Smooth muscle cell (in vitro differentiated cells): Measurements from ENCODE around the gene XPO4. TPM values are rescaled to one million over a fixed set of nuclear protein-coding genes. Genes with fewer than 3 reads are reported as not detected.

Experiments
- DNase-seq: peaks from one replicate; lab custom pipeline; 2025; ENCODE audit not compliant: unreplicated experiment; lab: John Stamatoyannopoulos, UW
- H2AFZ ChIP-seq: fragments of 200-600 bp; sonication (generic); 2 replicates; pipeline ENCODE4 v1.6.0; 2016; ENCODE audit warnings: antibody characterized with exemption, low read depth, mild to moderate bottlenecking
- H3F3A ChIP-seq: fragments of 200-600 bp; sonication (generic); 2 replicates; pipeline ENCODE4 v1.6.0; 2017; ENCODE audit warnings: antibody characterized with exemption, low read depth
- H3K27ac ChIP-seq: fragments of 200-600 bp; sonication (generic); 2 replicates; pipeline ENCODE4 v1.5.1; 2016; ENCODE audit warnings: low read depth, mild to moderate bottlenecking
- H3K27me3 ChIP-seq: fragments of 200-600 bp; sonication (generic); 2 replicates; pipeline ENCODE4 v1.6.1; 2016; ENCODE audit warnings: low read depth, mild to moderate bottlenecking
- H3K36me3 ChIP-seq: fragments of 200-600 bp; sonication (generic); 2 replicates; pipeline ENCODE4 v1.5.1; 2016; ENCODE audit warnings: low read depth
- H3K4me1 ChIP-seq: fragments of 200-600 bp; sonication (generic); 2 replicates; pipeline ENCODE4 v1.5.1; 2016; ENCODE audit warnings: low read depth
- H3K4me2 ChIP-seq: fragments of 200-600 bp; sonication (generic); 2 replicates; pipeline ENCODE4 v1.6.0; 2016; ENCODE audit warnings: mild to moderate bottlenecking
- H3K4me3 ChIP-seq: fragments of 200-600 bp; sonication (generic); 2 replicates; pipeline ENCODE4 v1.5.1; 2016; ENCODE audit warnings: mild to moderate bottlenecking
- H3K79me2 ChIP-seq: fragments of 200-600 bp; sonication (generic); 2 replicates; pipeline ENCODE4 v1.6.0; 2016; ENCODE audit warnings: low read depth, mild to moderate bottlenecking
- H3K9ac ChIP-seq: fragments of 200-600 bp; sonication (generic); 2 replicates; pipeline ENCODE4 v1.6.0; 2016; ENCODE audit warnings: low read depth
- H3K9me3 ChIP-seq: fragments of 200-600 bp; sonication (generic); replicated peaks from 2 replicates; pipeline ENCODE4 v1.5.1; 2016; ENCODE audit warnings: low read depth
- H4K20me1 ChIP-seq: fragments of 200-600 bp; sonication (generic); 2 replicates; pipeline ENCODE4 v1.6.0; 2016; ENCODE audit warnings: low read depth
- CTCF ChIP-seq: fragments of 200-600 bp; sonication (generic); IDR thresholded peaks from 2 replicates; pipeline ENCODE4 v1.5.1; 2017; ENCODE audit warnings: borderline replicate concordance, mild to moderate bottlenecking, antibody characterized with exemption; ENCODE audit not compliant: insufficient read depth, poor library complexity, severe bottlenecking
- WGBS: methylation state at CpG from one replicate; pipeline ENCODE4 v1.1.7; 2016; ENCODE audit warnings: low lambda C conversion rate; 5-methylcytosine and 5-hydroxymethylcytosine counted together
- polyA plus RNA-seq: library from polyadenylated mRNA; unstranded; fragments of >200 nt; fragmentation: Nextera tagmentation; extraction: Ambion mirVana; gene quantifications from 2 replicates; pipeline ENCODE4 v1.2.1, GENCODE V29; 2016
- total RNA-seq: library from RNA; depleted of rRNA; stranded (reverse); fragments of >200 nt; gene quantifications from 2 replicates; pipeline ENCODE4 v1.2.3, GENCODE V29; 2014

XPO4 gene
- total and polyA plus RNA-seq, 2 experiments from 2014 or later = 3.3 to 16.2 TPM

GRCh38 chr13:20833900-20834679 is 68.5 kb downstream of the XPO4 start:
- H4K20me1 ChIP-seq = no peaks in the 10 kb centered on the region
- no peak overlapping the region for H3K9ac ChIP-seq
- no peaks in the 10 kb centered on the region for H3K36me3 ChIP-seq
- H3K4me3 ChIP-seq = no peak overlapping the region
- WGBS = 97% methylated on average over 7 of the region's 7 CpGs
- no peak for TF ChIP-seq CTCF
- no peak for DNase-seq
- no peaks in the 10 kb centered on the region for H3K79me2 ChIP-seq
- H3K9me3 ChIP-seq = no peaks in the 10 kb centered on the region
- H2AFZ ChIP-seq = no peak overlapping the region
- H3K4me1 ChIP-seq = no peaks in the 10 kb centered on the region
- H3K27ac ChIP-seq = no peak overlapping the region
- no peaks in the 10 kb centered on the region for H3K27me3 ChIP-seq
- no peaks in the 10 kb centered on the region for H3F3A ChIP-seq
- no peak overlapping the region for H3K4me2 ChIP-seq

- Histone ChIP-seq H3F3A (no peaks in the 10 kb centered on the region), H4K20me1 (no peaks in the 10 kb centered on the region), H3K27me3 (no peaks in the 10 kb centered on the region), H3K4me2 (no peak overlapping the region), H3K4me3 (no peak overlapping the region), H2AFZ (no peak overlapping the region), H3K4me1 (no peaks in the 10 kb centered on the region), H3K27ac (no peak overlapping the region), H3K9me3 (no peaks in the 10 kb centered on the region), H3K36me3 (no peaks in the 10 kb centered on the region), H3K9ac (no peak overlapping the region), H3K79me2 (no peaks in the 10 kb centered on the region)
- WGBS = 98% methylated on average over 3 of the region's 3 CpGs
- no peak for DNase-seq
- no peak for TF ChIP-seq CTCF
Measured at GRCh38 chr13:20832861-20833260, 69.7 kb downstream of the XPO4 start.

GRCh38 chr13:20831933-20832332 is 70.6 kb downstream of the XPO4 start:
- TF ChIP-seq CTCF = no peak
- H3K27ac ChIP-seq = no peak overlapping the region
- no peak overlapping the region for H3K9ac ChIP-seq
- H3K4me3 ChIP-seq = no peak overlapping the region
- no peaks in the 10 kb centered on the region for H4K20me1 ChIP-seq
- no peaks in the 10 kb centered on the region for H3K9me3 ChIP-seq
- no peaks in the 10 kb centered on the region for H3K36me3 ChIP-seq
- H3K79me2 ChIP-seq = no peaks in the 10 kb centered on the region
- no peaks in the 10 kb centered on the region for H3K27me3 ChIP-seq
- no peaks in the 10 kb centered on the region for H3F3A ChIP-seq
- no peak overlapping the region for H2AFZ ChIP-seq
- no peak overlapping the region for H3K4me2 ChIP-seq
- DNase-seq = no peak
- H3K4me1 ChIP-seq = no peaks in the 10 kb centered on the region
- WGBS = 65% methylated on average over 3 of the region's 3 CpGs

- no peaks in the 10 kb centered on the region for H3K9me3 ChIP-seq
- no peak overlapping the region for H3K9ac ChIP-seq
- H4K20me1 ChIP-seq = no peaks in the 10 kb centered on the region
- no peaks in the 10 kb centered on the region for H3K4me1 ChIP-seq
- WGBS = 72% methylated on average over 2 of the region's 2 CpGs
- H3K27me3 ChIP-seq = no peaks in the 10 kb centered on the region
- H3K36me3 ChIP-seq = no peaks in the 10 kb centered on the region
- H3K4me2 ChIP-seq = no peak overlapping the region
- no peak for DNase-seq
- H3F3A ChIP-seq = no peaks in the 10 kb centered on the region
- no peak overlapping the region for H3K4me3 ChIP-seq
- H3K79me2 ChIP-seq = no peaks in the 10 kb centered on the region
- no peak overlapping the region for H2AFZ ChIP-seq
- no peak overlapping the region for H3K27ac ChIP-seq
- no peak for TF ChIP-seq CTCF
Measured at GRCh38 chr13:20831254-20831653, 71.3 kb downstream of the XPO4 start.
